ENCODE data around the gene PMPCA.
A peak's percentile ranks its signal among the peaks of the same experiment; 100 is the strongest.
"Not testable (repeated sequence)": the region's sequence is repeated elsewhere in the genome, so short reads cannot be mapped to it uniquely, and the experiment has no call there.

PMPCA gene

GRCh38 chr9:136395345-136396218 is 14.9 kb upstream of the PMPCA start:
- DNase-seq = no peak

- DNase-seq = no peak
Measured at GRCh38 chr9:136396219-136396515, 14.3 kb upstream of the PMPCA start.

- no peak for DNase-seq
Measured at GRCh38 chr9:136397643-136398042, 12.8 kb upstream of the PMPCA start.

GRCh38 chr9:136398286-136398685 is 12.2 kb upstream of the PMPCA start:
- DNase-seq = no peak

GRCh38 chr9:136399176-136400037 is 11.1 kb upstream of the PMPCA start:
- DNase-seq = peak in 1 of 2 experiments; percentile 4

GRCh38 chr9:136400038-136400834 is 10.2 kb upstream of the PMPCA start, which contains the start of gene SNAPC4:
Gene SNAPC4 (minus strand): TSS chr9:136400170. CDS start chr9:136398428, 1,742 bp downstream.
- peak; percentile 66 to 85 for DNase-seq

GRCh38 chr9:136401173-136401922 is 9.1 kb upstream of the PMPCA start:
- DNase-seq = no peak

- DNase-seq = no peak
Measured at GRCh38 chr9:136402067-136402466, 8.4 kb upstream of the PMPCA start.

- DNase-seq = no peak
Measured at GRCh38 chr9:136403538-136403914, 6.9 kb upstream of the PMPCA start.

- no peak for DNase-seq
Measured at GRCh38 chr9:136403915-136404800, 6.3 kb upstream of the PMPCA start.

- no peak for DNase-seq
Measured at GRCh38 chr9:136404801-136405136, 5.7 kb upstream of the PMPCA start.

- no peak for DNase-seq
Measured at GRCh38 chr9:136405481-136405880, 5.0 kb upstream of the PMPCA start.

- DNase-seq = not testable (repeated sequence)
Measured at GRCh38 chr9:136405904-136406303, 4.6 kb upstream of the PMPCA start.

- DNase-seq = not testable (repeated sequence)
Measured at GRCh38 chr9:136407061-136407460, 3.4 kb upstream of the PMPCA start.

- DNase-seq = no peak
Measured at GRCh38 chr9:136407911-136408310, 2.5 kb upstream of the PMPCA start.

- peak; percentile 19 to 22 for DNase-seq
Measured at GRCh38 chr9:136409557-136410455, 652 bp upstream of the PMPCA start.

GRCh38 chr9:136411378-136411777 is 920 bp downstream of the PMPCA start:
- no peak for DNase-seq

- no peak for DNase-seq
Measured at GRCh38 chr9:136412962-136413361, 2.5 kb downstream of the PMPCA start.

GRCh38 chr9:136416427-136416826 is 6.0 kb downstream of the PMPCA start:
- no peak for DNase-seq

- no peak for DNase-seq
Measured at GRCh38 chr9:136416914-136417313, 6.5 kb downstream of the PMPCA start.
